ENCODE measurements around the gene GBGT1. TPM values are rescaled to one million over a fixed set of nuclear protein-coding genes. Genes with fewer than 3 reads are reported as not detected.
A peak's percentile ranks its signal among the peaks of the same experiment; 100 is the strongest.

GBGT1 gene
- total RNA-seq, 1 experiment from 2014 or later, result 16.5 TPM

DNA sequence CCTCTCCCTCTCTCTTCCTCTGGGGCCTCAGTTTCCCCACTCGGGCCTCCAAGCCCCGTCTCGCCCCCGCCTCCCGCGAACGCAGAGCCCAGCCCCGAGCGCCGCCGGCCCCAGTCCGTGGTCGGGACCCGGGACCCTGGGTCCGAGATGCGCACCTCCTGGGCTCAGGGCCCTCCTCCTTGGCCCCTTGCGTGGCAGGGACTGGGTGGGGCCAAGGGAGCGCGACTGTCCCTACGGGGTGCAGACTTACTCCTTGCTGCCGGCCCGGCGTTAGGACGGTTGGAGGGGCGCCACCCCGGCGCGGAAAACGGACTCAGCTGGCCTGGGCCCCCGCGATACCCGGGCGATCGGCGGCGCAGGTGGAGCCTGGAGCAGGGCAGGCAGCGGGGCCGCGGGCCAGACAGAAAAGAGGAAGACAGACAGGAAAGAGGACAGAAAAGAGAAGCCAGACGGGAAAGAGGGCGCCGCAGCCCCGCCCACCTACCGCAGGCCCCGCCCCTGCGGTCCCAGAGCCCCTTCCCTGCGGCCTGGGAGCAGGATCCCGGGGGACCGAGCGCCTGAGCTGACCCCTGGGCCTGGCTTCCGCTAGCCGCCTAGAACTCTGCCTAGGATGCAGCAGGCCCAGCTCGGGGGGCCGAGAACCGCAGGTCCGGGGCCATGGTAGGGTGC lies at the start of gene GBGT1 (continued):
- no peak for TF ChIP-seq GABPB1 (CRISPR knock-in tag; IDR thresholded peaks at IDR 0.05)
- TF ChIP-seq MAX (CRISPR knock-in tag; IDR thresholded peaks at IDR 0.05), result 0 out of 2 replicates have a peak, but pooled peaks have one; percentile 39
- no peak for TF ChIP-seq ZNF416 (CRISPR knock-in tag; IDR thresholded peaks at IDR 0.05)
- TF ChIP-seq, protein P1, sequence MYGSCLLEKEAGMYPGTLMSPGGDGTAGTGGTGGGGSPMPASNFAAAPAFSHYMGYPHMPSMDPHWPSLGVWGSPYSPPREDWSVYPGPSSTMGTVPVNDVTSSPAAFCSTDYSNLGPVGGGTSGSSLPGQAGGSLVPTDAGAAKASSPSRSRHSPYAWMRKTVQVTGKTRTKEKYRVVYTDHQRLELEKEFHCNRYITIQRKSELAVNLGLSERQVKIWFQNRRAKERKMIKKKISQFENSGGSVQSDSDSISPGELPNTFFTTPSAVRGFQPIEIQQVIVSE (CRISPR knock-in tag; IDR thresholded peaks at IDR 0.05; ENCODE audit: borderline replicate concordance), result no peak
- 0 out of 2 replicates have a peak, but pooled peaks have one; percentile 39 for TF ChIP-seq SP1 (CRISPR knock-in tag; conservative IDR thresholded peaks at IDR 0.05)
- no peak for TF ChIP-seq TEAD1 (CRISPR knock-in tag; IDR thresholded peaks at IDR 0.05)
- TF ChIP-seq OVOL2 (CRISPR knock-in tag; IDR thresholded peaks at IDR 0.05; ENCODE audit: borderline replicate concordance), result no peak
- TF ChIP-seq, protein P2, sequence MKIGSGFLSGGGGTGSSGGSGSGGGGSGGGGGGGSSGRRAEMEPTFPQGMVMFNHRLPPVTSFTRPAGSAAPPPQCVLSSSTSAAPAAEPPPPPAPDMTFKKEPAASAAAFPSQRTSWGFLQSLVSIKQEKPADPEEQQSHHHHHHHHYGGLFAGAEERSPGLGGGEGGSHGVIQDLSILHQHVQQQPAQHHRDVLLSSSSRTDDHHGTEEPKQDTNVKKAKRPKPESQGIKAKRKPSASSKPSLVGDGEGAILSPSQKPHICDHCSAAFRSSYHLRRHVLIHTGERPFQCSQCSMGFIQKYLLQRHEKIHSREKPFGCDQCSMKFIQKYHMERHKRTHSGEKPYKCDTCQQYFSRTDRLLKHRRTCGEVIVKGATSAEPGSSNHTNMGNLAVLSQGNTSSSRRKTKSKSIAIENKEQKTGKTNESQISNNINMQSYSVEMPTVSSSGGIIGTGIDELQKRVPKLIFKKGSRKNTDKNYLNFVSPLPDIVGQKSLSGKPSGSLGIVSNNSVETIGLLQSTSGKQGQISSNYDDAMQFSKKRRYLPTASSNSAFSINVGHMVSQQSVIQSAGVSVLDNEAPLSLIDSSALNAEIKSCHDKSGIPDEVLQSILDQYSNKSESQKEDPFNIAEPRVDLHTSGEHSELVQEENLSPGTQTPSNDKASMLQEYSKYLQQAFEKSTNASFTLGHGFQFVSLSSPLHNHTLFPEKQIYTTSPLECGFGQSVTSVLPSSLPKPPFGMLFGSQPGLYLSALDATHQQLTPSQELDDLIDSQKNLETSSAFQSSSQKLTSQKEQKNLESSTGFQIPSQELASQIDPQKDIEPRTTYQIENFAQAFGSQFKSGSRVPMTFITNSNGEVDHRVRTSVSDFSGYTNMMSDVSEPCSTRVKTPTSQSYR (CRISPR knock-in tag; IDR thresholded peaks at IDR 0.05), result peak; percentile 65; the same call in 1 of the 2 replicates
- no peak for TF ChIP-seq MXD4 (CRISPR knock-in tag; IDR thresholded peaks at IDR 0.05; ENCODE audit: borderline replicate concordance)

DNA sequence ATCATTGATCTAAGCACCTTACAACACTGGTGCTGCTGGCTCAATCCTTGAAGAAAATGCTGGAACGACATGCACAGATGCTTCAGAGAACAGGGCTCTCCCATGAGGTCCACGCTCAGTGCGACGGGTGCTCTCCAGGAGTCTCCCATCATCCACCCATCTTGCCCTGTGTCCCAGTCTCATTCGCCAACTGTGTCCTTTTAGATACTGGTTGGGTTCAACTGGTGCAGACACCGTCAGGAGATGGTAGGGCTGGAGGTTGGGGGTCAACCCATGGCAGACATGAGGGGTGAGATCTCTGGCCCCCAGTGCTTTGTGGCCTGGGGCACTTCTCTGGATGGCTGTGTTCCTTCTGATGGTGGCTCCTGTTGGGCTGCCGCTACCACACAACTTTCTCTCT lies 46.9 kb upstream of the GBGT1 start:
- H3K27ac Mint-ChIP-seq, result no peak overlapping the region
- H3K4me3 Mint-ChIP-seq, result no peak overlapping the region
- no peak for DNase-seq (ENCODE audit: low spot score)
- TF ChIP-seq, protein P1 (CRISPR knock-in tag; IDR thresholded peaks at IDR 0.05; ENCODE audit: borderline replicate concordance), result no peak
- TF ChIP-seq, protein P3, sequence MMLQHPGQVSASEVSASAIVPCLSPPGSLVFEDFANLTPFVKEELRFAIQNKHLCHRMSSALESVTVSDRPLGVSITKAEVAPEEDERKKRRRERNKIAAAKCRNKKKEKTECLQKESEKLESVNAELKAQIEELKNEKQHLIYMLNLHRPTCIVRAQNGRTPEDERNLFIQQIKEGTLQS (CRISPR knock-in tag; conservative IDR thresholded peaks at IDR 0.05), result no peak
- no peak for TF ChIP-seq TCF7 (CRISPR knock-in tag; IDR thresholded peaks at IDR 0.05; ENCODE audit: low read depth)
- no peak for TF ChIP-seq NFYB (CRISPR knock-in tag; conservative IDR thresholded peaks at IDR 0.05; ENCODE audit: low read depth)
- no peak for TF ChIP-seq ERG (CRISPR knock-in tag; IDR thresholded peaks at IDR 0.05)
- no peak for TF ChIP-seq JAZF1 (CRISPR knock-in tag; IDR thresholded peaks at IDR 0.05)
- TF ChIP-seq USF2 (CRISPR knock-in tag; IDR thresholded peaks at IDR 0.05), result no peak
- TF ChIP-seq SMAD3 (CRISPR knock-in tag; IDR thresholded peaks at IDR 0.05; ENCODE audit: borderline replicate concordance), result no peak
- TF ChIP-seq ZMAT4 (CRISPR knock-in tag; IDR thresholded peaks at IDR 0.05), result no peak
- TF ChIP-seq FOXK1 (CRISPR knock-in tag; IDR thresholded peaks at IDR 0.05), result no peak
- no peak for TF ChIP-seq ZNF121 (CRISPR knock-in tag; IDR thresholded peaks at IDR 0.05)
- TF ChIP-seq ZNF423 (CRISPR knock-in tag; IDR thresholded peaks at IDR 0.05), result no peak
- TF ChIP-seq SMAD4 (CRISPR knock-in tag; IDR thresholded peaks at IDR 0.05), result no peak
- no peak for TF ChIP-seq ETV6 (CRISPR knock-in tag; IDR thresholded peaks at IDR 0.05)
- no peak for TF ChIP-seq ELF4 (CRISPR knock-in tag; IDR thresholded peaks at IDR 0.05; ENCODE audit: low read depth)
- ChIA-PET POLR2A (no interaction called here), CTCF (no interaction called here)
- no peaks in the 10 kb centered on the region for H3K36me3 Mint-ChIP-seq
- peaks cover 15% of the 10 kb centered on the region for H3K9me3 Mint-ChIP-seq
- no peak for ATAC-seq
- no peaks in the 10 kb centered on the region for H3K4me1 Mint-ChIP-seq
- H3K27me3 Mint-ChIP-seq (ENCODE audit: low read depth), result peaks cover 83% of the 10 kb centered on the region

All from WTC11 (cell line).